Testis (tissue), 2 donors: Measurements from ENCODE around the gene DOK5.

Experiments used
- CTCF ChIP-seq, 3 experiments: fragments of 450-650 bp in 2 of 3; fragments of 200-600 bp in 1 of 3; sonication (generic) in 1 of 3; IDR thresholded peaks; one replicate each; pipeline ENCODE4 v1.5.1; 2016 to 2019; ENCODE audit warnings: antibody characterized with exemption in 3 of 3, mild to moderate bottlenecking in 2 of 3, moderate library complexity in 1 of 3
- POLR2A ChIP-seq: fragments of 450-650 bp; IDR thresholded peaks from one replicate; pipeline ENCODE4 v1.6.1; 2017; ENCODE audit warnings: antibody characterized with exemption, mild to moderate bottlenecking, moderate library complexity

- TF ChIP-seq POLR2A (no peak), CTCF (IDR thresholded peaks at IDR 0.05) (no peak)
Measured at GRCh38 chr20:54654450-54654849, 179.1 kb downstream of the DOK5 start.
